Measurements from ENCODE around the gene PARN. TPM values are rescaled to one million over a fixed set of nuclear protein-coding genes. Genes with fewer than 3 reads are reported as not detected.

Gene PARN
- total and polyA plus RNA-seq, 2 experiments from 2014 or later, result 32.5 to 61.3 TPM

- Mint-ChIP-seq H3K36me3 (ENCODE audit: low read depth) (peaks cover 24% of the 10 kb centered on the region), H3K4me3 (no peak overlapping the region), H3K27me3 (ENCODE audit: insufficient read depth, low read depth, poor library complexity) (no peaks in the 10 kb centered on the region), H3K9me3 (peaks cover 17% of the 10 kb centered on the region; the same call in 2 of the 3 replicates), H3K4me1 (peaks cover 13% of the 10 kb centered on the region), H3K27ac (peak overlapping the region; percentile 6; the same call in 1 of the 2 replicates)
- Histone ChIP-seq H3K4me1 (ENCODE audit: insufficient read depth) (peaks cover 3% of the 10 kb centered on the region; the same call in 1 of the 2 replicates), H3K27ac (ENCODE audit: low read depth) (no peak overlapping the region), H2AFZ (no peak overlapping the region), H3K4me2 (no peak overlapping the region), H3K36me3 (ENCODE audit: insufficient read depth) (peaks cover 13% of the 10 kb centered on the region; the same call in 1 of the 2 replicates), H3K27me3 (ENCODE audit: insufficient read depth) (no peaks in the 10 kb centered on the region), H4K20me1 (replicated peaks; ENCODE audit: insufficient read depth) (no peaks in the 10 kb centered on the region), H3K79me2 (replicated peaks; ENCODE audit: insufficient read depth) (no peaks in the 10 kb centered on the region; the same call in 1 of the 2 replicates), H3K9me2 (ENCODE audit: insufficient read depth) (no peaks in the 10 kb centered on the region; the same call in 1 of the 2 replicates), H3K4me3 (no peak overlapping the region), H3F3A (replicated peaks; ENCODE audit: low read depth) (no peaks in the 10 kb centered on the region)
- TF ChIP-seq EZH2 (IDR thresholded peaks at IDR 0.05; ENCODE audit: low read depth, unreplicated experiment) (no peak), ZNF462 (CRISPR knock-in tag; IDR thresholded peaks at IDR 0.05) (no peak), CREB1 (CRISPR knock-in tag; IDR thresholded peaks at IDR 0.05; ENCODE audit: low read depth) (no peak), CTCF (conservative IDR thresholded peaks at IDR 0.05; ENCODE audit: low read depth in 2 of 2) (no peak), JUNB (IDR thresholded peaks at IDR 0.05; ENCODE audit: unreplicated experiment) (no peak), ETS1 (IDR thresholded peaks at IDR 0.05) (no peak)
- peak; percentile 46; the same call in 2 of the 3 replicates for ATAC-seq
- DNase-seq (ENCODE audit: low spot score), result no peak
Measured at GRCh38 chr16:14475370-14476139, 154.5 kb downstream of the PARN start.

Measured in GM23338 (cell line).